ENCODE results near the gene TM6SF1.
A peak's percentile ranks its signal among the peaks of the same experiment; 100 is the strongest.

The TM6SF1 gene

DNA sequence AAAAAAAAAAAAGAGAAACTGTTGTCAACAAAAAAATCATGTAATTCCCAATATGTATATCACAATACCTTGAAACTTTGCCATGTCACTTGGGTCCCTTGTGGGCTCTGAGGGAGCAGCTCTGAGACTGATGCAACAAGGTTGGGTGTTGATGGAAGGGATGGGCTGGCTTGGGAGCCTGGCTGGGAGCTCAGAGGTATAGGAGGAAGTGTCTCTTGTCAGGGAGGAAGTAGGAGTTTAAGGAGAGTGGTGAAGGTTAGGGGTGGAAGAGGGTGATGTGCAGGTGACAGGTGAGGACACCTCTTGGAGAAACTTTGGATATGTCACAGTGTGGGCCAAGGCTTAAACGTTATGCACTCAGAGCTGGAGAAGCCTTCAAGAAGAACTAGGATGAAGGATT is 2.0 kb upstream of the TM6SF1 start:
- H3K4me1 Mint-ChIP-seq, result peaks cover 25% of the 10 kb centered on the region
- peaks cover 72% of the 10 kb centered on the region for H3K27me3 Mint-ChIP-seq
- no peak overlapping the region for H3K4me3 Mint-ChIP-seq

GRCh38 chr15:83107841-83108181 is 366 bp downstream of the TM6SF1 start:
- Mint-ChIP-seq H3K4me3 (peak overlapping the region; percentile 71), H3K36me3 (peaks cover 6% of the 10 kb centered on the region), H3K27ac (no peak overlapping the region), H3K27me3 (peaks cover 72% of the 10 kb centered on the region), H3K4me1 (peaks cover 25% of the 10 kb centered on the region), H3K9me3 (peaks cover 5% of the 10 kb centered on the region)
- ATAC-seq, result no peak

More for the DNA sequence above, 2.0 kb upstream of the TM6SF1 start:
- H3K27ac Mint-ChIP-seq, result no peak overlapping the region
- H3K36me3 Mint-ChIP-seq, result no peaks in the 10 kb centered on the region
- ATAC-seq, result no peak
- H3K9me3 Mint-ChIP-seq, result no peaks in the 10 kb centered on the region

GRCh38 chr15:83108266-83109219 is 1.1 kb downstream of the TM6SF1 start:
- Mint-ChIP-seq H3K4me3 (peak overlapping the region; percentile 71), H3K27me3 (peaks cover 72% of the 10 kb centered on the region), H3K4me1 (peaks cover 25% of the 10 kb centered on the region), H3K27ac (no peak overlapping the region), H3K9me3 (peaks cover 5% of the 10 kb centered on the region), H3K36me3 (peaks cover 6% of the 10 kb centered on the region)
- peak; percentile 78 for ATAC-seq

- ATAC-seq, result no peak
- Mint-ChIP-seq H3K27ac (no peak overlapping the region), H3K4me1 (peaks cover 25% of the 10 kb centered on the region), H3K36me3 (peaks cover 6% of the 10 kb centered on the region), H3K9me3 (peaks cover 5% of the 10 kb centered on the region), H3K4me3 (no peak overlapping the region), H3K27me3 (peaks cover 62% of the 10 kb centered on the region)
These were observed 2.1 kb downstream of the TM6SF1 start for GRCh38 chr15:83109532-83109931.

DNA sequence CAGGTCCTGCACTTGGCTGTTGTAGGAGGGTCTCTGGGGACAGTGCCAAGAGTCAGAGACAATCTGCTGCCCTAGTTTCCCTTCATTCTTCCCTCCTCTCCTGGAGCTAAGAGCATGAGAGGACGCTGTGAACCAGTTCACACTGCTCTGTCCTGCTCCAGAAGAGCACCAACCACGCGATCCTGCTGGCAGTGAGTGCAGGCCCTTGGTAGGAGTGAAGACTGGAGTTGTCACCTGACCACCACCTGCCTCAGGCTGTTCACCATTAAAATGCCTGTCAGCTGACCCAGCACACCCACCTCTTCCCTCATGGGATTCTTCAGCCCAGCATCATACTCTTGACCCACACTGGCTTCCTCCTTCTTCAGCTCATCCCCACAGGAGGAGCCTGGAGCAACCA is 2.9 kb downstream of the TM6SF1 start:
- Mint-ChIP-seq H3K9me3 (peaks cover 5% of the 10 kb centered on the region), H3K27me3 (peaks cover 53% of the 10 kb centered on the region), H3K36me3 (peaks cover 6% of the 10 kb centered on the region), H3K27ac (no peak overlapping the region), H3K4me1 (peaks cover 25% of the 10 kb centered on the region), H3K4me3 (no peak overlapping the region)
- ATAC-seq, result no peak

GRCh38 chr15:83111149-83111548 is 3.7 kb downstream of the TM6SF1 start:
- Mint-ChIP-seq H3K4me1 (peaks cover 25% of the 10 kb centered on the region), H3K27me3 (peaks cover 47% of the 10 kb centered on the region), H3K4me3 (no peak overlapping the region), H3K9me3 (peaks cover 5% of the 10 kb centered on the region), H3K27ac (no peak overlapping the region), H3K36me3 (peaks cover 6% of the 10 kb centered on the region)
- ATAC-seq, result no peak

DNA sequence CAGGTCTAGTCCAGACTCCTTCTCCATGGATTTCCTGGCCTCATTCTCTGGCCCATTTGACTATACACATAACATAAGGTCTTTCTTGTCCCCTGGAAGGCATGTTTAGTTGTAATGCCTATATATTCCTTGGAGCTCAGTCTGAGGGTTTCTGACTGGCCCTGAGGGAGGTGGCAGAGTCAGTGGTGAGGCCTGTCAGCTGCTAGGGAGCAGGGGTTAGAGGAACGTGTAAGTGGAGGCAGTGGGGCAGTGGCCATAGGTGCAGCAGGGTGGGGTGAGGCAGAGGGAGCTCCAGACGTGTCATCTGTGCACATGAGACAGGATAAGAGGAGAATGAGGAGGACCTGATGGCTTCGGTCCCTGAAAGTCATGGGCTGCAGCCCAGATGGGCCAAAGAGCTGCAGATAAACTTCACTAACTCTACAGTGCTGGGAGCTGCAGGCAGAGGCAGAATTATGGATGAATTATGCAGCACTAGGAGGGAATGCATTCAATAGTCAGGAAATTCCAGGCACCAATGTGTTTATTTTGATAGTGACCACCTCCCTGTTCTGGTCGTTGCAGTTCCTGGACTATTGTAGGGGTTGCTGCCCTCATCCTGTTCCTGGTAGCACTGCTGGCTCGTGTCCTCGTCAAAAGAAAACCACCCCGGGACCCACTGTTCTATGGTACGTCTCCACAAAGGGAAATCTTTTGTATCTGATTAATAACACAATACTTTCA is 4.9 kb downstream of the TM6SF1 start:
- Mint-ChIP-seq H3K27ac (no peak overlapping the region), H3K4me3 (no peak overlapping the region), H3K9me3 (peaks cover 5% of the 10 kb centered on the region), H3K4me1 (peaks cover 20% of the 10 kb centered on the region), H3K27me3 (peaks cover 39% of the 10 kb centered on the region), H3K36me3 (peaks cover 6% of the 10 kb centered on the region)
- no peak for ATAC-seq

DNA sequence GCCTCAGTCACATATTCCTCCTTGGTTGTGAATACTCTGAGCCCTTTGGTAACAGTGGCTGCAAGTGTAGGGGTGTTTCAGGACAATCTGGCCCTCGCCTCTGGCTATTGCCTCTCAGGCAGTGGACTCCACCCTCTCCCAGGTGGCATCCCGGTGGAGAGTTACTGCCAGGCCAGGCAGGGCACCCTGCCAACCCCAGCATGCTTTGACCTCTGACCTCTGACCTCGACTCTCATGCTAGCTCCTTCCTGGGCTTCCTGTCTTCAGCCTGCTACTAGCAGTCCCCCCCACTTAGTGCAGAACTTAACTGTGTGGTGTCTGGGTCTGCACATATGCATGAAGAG is 5.5 kb downstream of the TM6SF1 start:
- Mint-ChIP-seq H3K9me3 (peaks cover 5% of the 10 kb centered on the region), H3K4me1 (peaks cover 20% of the 10 kb centered on the region), H3K4me3 (no peak overlapping the region), H3K27me3 (peaks cover 39% of the 10 kb centered on the region), H3K27ac (no peak overlapping the region), H3K36me3 (peaks cover 6% of the 10 kb centered on the region)
- no peak for ATAC-seq

GRCh38 chr15:83113881-83114674 is 6.6 kb downstream of the TM6SF1 start:
- peaks cover 6% of the 10 kb centered on the region for H3K36me3 Mint-ChIP-seq
- ATAC-seq, result no peak
- no peak overlapping the region for H3K4me3 Mint-ChIP-seq
- peaks cover 8% of the 10 kb centered on the region for H3K4me1 Mint-ChIP-seq
- H3K27me3 Mint-ChIP-seq, result peaks cover 28% of the 10 kb centered on the region
- H3K9me3 Mint-ChIP-seq, result peaks cover 5% of the 10 kb centered on the region
- H3K27ac Mint-ChIP-seq, result no peak overlapping the region

- H3K9me3 Mint-ChIP-seq, result peaks cover 5% of the 10 kb centered on the region
- H3K4me3 Mint-ChIP-seq, result no peak overlapping the region
- peaks cover 20% of the 10 kb centered on the region for H3K27me3 Mint-ChIP-seq
- H3K36me3 Mint-ChIP-seq, result peaks cover 6% of the 10 kb centered on the region
- H3K4me1 Mint-ChIP-seq, result peaks cover under 1% of the 10 kb centered on the region
- ATAC-seq, result no peak
- no peak overlapping the region for H3K27ac Mint-ChIP-seq
These were observed 7.4 kb downstream of the TM6SF1 start for GRCh38 chr15:83114856-83115255.

GRCh38 chr15:83115410-83115809 is 8.0 kb downstream of the TM6SF1 start:
- no peak for ATAC-seq
- H3K4me3 Mint-ChIP-seq, result no peak overlapping the region
- peaks cover 6% of the 10 kb centered on the region for H3K36me3 Mint-ChIP-seq
- peaks cover 15% of the 10 kb centered on the region for H3K27me3 Mint-ChIP-seq
- no peaks in the 10 kb centered on the region for H3K4me1 Mint-ChIP-seq
- peaks cover 5% of the 10 kb centered on the region for H3K9me3 Mint-ChIP-seq
- H3K27ac Mint-ChIP-seq, result no peak overlapping the region

- H3K27ac Mint-ChIP-seq, result no peak overlapping the region
- peaks cover 5% of the 10 kb centered on the region for H3K9me3 Mint-ChIP-seq
- peak; percentile 48 for ATAC-seq
- peaks cover 6% of the 10 kb centered on the region for H3K36me3 Mint-ChIP-seq
- no peaks in the 10 kb centered on the region for H3K4me1 Mint-ChIP-seq
- no peak overlapping the region for H3K4me3 Mint-ChIP-seq
- peaks cover 9% of the 10 kb centered on the region for H3K27me3 Mint-ChIP-seq
These were observed 8.6 kb downstream of the TM6SF1 start for GRCh38 chr15:83115831-83116565.

- ATAC-seq, result no peak
These were observed 10.9 kb downstream of the TM6SF1 start for GRCh38 chr15:83118291-83118827.

DNA sequence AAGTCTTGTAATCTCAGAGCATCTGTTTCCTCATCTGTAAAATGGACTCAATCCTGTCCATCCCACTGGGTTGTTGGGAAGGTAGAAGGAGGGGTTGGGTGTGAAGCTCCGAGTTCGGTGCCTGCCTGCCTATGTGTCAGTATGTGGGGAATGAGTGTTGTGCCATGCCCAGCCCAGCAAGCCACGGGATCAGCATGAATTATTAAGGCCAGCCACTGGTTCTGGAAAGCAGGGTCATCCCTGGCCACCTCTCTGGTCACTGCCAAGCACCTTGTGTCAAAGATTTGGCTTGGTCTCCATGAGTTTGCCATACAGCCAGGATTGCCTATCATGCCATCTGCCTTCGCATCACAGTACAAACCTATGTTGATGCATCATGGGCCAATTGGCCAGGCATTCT is 11.5 kb downstream of the TM6SF1 start:
- Mint-ChIP-seq H3K36me3 (no peaks in the 10 kb centered on the region), H3K9me3 (no peaks in the 10 kb centered on the region), H3K4me3 (no peak overlapping the region), H3K27ac (no peak overlapping the region), H3K27me3 (no peaks in the 10 kb centered on the region), H3K4me1 (no peaks in the 10 kb centered on the region)
- ATAC-seq, result no peak

More at GRCh38 chr15:83118291-83118827, 10.9 kb downstream of the TM6SF1 start:
- H3K27me3 Mint-ChIP-seq, result no peaks in the 10 kb centered on the region
- H3K36me3 Mint-ChIP-seq, result no peaks in the 10 kb centered on the region
- no peaks in the 10 kb centered on the region for H3K4me1 Mint-ChIP-seq
- H3K27ac Mint-ChIP-seq, result no peak overlapping the region
- no peaks in the 10 kb centered on the region for H3K9me3 Mint-ChIP-seq
- H3K4me3 Mint-ChIP-seq, result no peak overlapping the region

Measured in stimulated activated memory B cell treated with anti-CD40 and anti-IgM and Interleukin-4, amounts not matched to agents 10 μg/mL and 1 μg/mL and 100 μg/mL, for 72 hours (primary cell).